Hematopoietic multipotent progenitor cell treated with erythropoietin and hydrocortisone succinate and interleukin-3 and kit ligand, for 17 days (in vitro differentiated cells): ENCODE results near the gene TMEM151B.
"Not testable (repeated sequence)": the region's sequence is repeated elsewhere in the genome, so short reads cannot be mapped to it uniquely, and the experiment has no call there.

Experiments
- DNase-seq: peaks from one replicate; pipeline ENCODE4 v3.0.0-alpha.2; 2015; ENCODE audit warnings: low spot score

Gene TMEM151B

GRCh38 chr6:44333942-44334341, 63.7 kb downstream of the TMEM151B start:
- no peak for DNase-seq

GRCh38 chr6:44335631-44336030, 65.4 kb downstream of the TMEM151B start:
- DNase-seq = no peak

- DNase-seq = peak; percentile 70
Observed at GRCh38 chr6:44338228-44339122, 68.2 kb downstream of the TMEM151B start.

- no peak for DNase-seq
Observed at GRCh38 chr6:44339301-44339700, 69.1 kb downstream of the TMEM151B start.

GRCh38 chr6:44339763-44340625, 69.7 kb downstream of the TMEM151B start:
- no peak for DNase-seq

GRCh38 chr6:44341095-44341890, 71.0 kb downstream of the TMEM151B start:
- DNase-seq = no peak

GRCh38 chr6:44342052-44342451, 71.8 kb downstream of the TMEM151B start:
- no peak for DNase-seq

- DNase-seq = no peak
Observed at GRCh38 chr6:44342489-44342888, 72.2 kb downstream of the TMEM151B start, which contains the start of gene SPATS1. Gene SPATS1, plus strand, starts transcription at chr6:44342650. Its CDS starts 446 bp downstream, at chr6:44343096.

GRCh38 chr6:44346818-44347217, 76.6 kb downstream of the TMEM151B start:
- not testable (repeated sequence) for DNase-seq

- no peak for DNase-seq
Observed at GRCh38 chr6:44349904-44350649, 79.8 kb downstream of the TMEM151B start.

- not testable (repeated sequence) for DNase-seq
Observed at GRCh38 chr6:44350650-44350994, 80.4 kb downstream of the TMEM151B start.

- DNase-seq = no peak
Observed at GRCh38 chr6:44352259-44352658, 82.0 kb downstream of the TMEM151B start.

GRCh38 chr6:44353336-44353735, 83.1 kb downstream of the TMEM151B start:
- no peak for DNase-seq

- no peak for DNase-seq
Observed at GRCh38 chr6:44355640-44356039, 85.4 kb downstream of the TMEM151B start.

GRCh38 chr6:44356487-44356886, 86.2 kb downstream of the TMEM151B start:
- DNase-seq = no peak
